NK-92 treated with Interleukin-12 subunit alpha and Interleukin-12 subunit beta, amount 100 ng/mL, for 24 hours (cell line): ENCODE measurements around the gene ITGB5.

Source experiments
- DNase-seq: peaks from one replicate; lab custom pipeline; 2025; lab: John Stamatoyannopoulos, UW

The ITGB5 gene

GRCh38 chr3:124887177-124887931 lies at the start of gene ITGB5:
Gene ITGB5, minus strand, starts transcription at chr3:124887365. Its CDS starts 365 bp downstream, at chr3:124887000.
- no peak for DNase-seq

GRCh38 chr3:124935794-124936542 lies 48.8 kb upstream of the ITGB5 start:
- DNase-seq = no peak

- DNase-seq = no peak
Measured at GRCh38 chr3:124935264-124935663, 48.1 kb upstream of the ITGB5 start.

GRCh38 chr3:124934577-124934976 lies 47.4 kb upstream of the ITGB5 start, which contains the start of gene MUC13:
Gene MUC13, minus strand, starts transcription at chr3:124934751. Its CDS starts 39 bp downstream, at chr3:124934712.
- DNase-seq = no peak

GRCh38 chr3:124928333-124929202 lies 41.4 kb upstream of the ITGB5 start:
- DNase-seq = peak; percentile 23

GRCh38 chr3:124927574-124928045 lies 40.4 kb upstream of the ITGB5 start:
- no peak for DNase-seq

GRCh38 chr3:124926426-124927101 lies 39.4 kb upstream of the ITGB5 start:
- DNase-seq = no peak

GRCh38 chr3:124924741-124925140 lies 37.6 kb upstream of the ITGB5 start:
- no peak for DNase-seq

GRCh38 chr3:124923833-124924232 lies 36.7 kb upstream of the ITGB5 start:
- DNase-seq = no peak

- DNase-seq = no peak
Measured at GRCh38 chr3:124920718-124921117, 33.6 kb upstream of the ITGB5 start.

GRCh38 chr3:124919756-124920155 lies 32.6 kb upstream of the ITGB5 start:
- DNase-seq = no peak

GRCh38 chr3:124918524-124918923 lies 31.4 kb upstream of the ITGB5 start:
- no peak for DNase-seq

GRCh38 chr3:124916837-124917409 lies 29.8 kb upstream of the ITGB5 start:
- no peak for DNase-seq

GRCh38 chr3:124915254-124915653 lies 28.1 kb upstream of the ITGB5 start:
- DNase-seq = no peak

- no peak for DNase-seq
Measured at GRCh38 chr3:124907957-124908356, 20.8 kb upstream of the ITGB5 start.

- no peak for DNase-seq
Measured at GRCh38 chr3:124904835-124905492, 17.8 kb upstream of the ITGB5 start.

- DNase-seq = no peak
Measured at GRCh38 chr3:124903896-124904834, 17.0 kb upstream of the ITGB5 start.

GRCh38 chr3:124896824-124897526 lies 9.8 kb upstream of the ITGB5 start:
- no peak for DNase-seq

GRCh38 chr3:124895756-124896155 lies 8.6 kb upstream of the ITGB5 start:
- no peak for DNase-seq
